Astrocyte (in vitro differentiated cells and primary cell): ENCODE data around the gene MRAP2.

Experiments used
- EZH2 ChIP-seq: IDR thresholded peaks from 2 replicates; pipeline ENCODE4 v1.6.1; 2012; ENCODE audit warnings: mild to moderate bottlenecking, low read length, inconsistent platforms; ENCODE audit not compliant: insufficient read depth
- TF ChIP-seq, protein P1 (sequence below): IDR thresholded peaks from 2 replicates; pipeline ENCODE4 v1.5.1; 2011; ENCODE audit warnings: low read depth, mild to moderate bottlenecking, inconsistent platforms, low read length, moderate library complexity; ENCODE audit not compliant: insufficient read depth

DNA sequence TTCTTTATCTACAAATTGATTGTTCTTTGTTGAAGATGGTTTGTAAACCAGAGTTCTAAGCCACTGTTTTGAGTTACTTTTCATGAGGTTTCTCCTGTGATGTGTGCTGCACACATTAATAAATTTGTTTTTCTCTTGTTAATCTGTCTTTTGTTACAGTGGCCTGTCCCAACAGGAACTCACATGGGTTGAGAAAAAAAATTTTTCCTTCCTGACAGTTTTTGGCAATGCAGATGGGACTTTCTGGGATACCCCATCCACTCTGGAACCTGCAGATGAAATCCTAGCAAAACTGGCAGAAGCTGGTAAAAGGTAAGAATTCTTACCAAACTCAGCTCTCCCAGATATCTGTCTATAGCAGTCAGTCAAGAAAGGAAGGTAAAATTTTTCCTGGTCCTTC lies 105.7 kb downstream of the MRAP2 start:
- TF ChIP-seq, protein P1, sequence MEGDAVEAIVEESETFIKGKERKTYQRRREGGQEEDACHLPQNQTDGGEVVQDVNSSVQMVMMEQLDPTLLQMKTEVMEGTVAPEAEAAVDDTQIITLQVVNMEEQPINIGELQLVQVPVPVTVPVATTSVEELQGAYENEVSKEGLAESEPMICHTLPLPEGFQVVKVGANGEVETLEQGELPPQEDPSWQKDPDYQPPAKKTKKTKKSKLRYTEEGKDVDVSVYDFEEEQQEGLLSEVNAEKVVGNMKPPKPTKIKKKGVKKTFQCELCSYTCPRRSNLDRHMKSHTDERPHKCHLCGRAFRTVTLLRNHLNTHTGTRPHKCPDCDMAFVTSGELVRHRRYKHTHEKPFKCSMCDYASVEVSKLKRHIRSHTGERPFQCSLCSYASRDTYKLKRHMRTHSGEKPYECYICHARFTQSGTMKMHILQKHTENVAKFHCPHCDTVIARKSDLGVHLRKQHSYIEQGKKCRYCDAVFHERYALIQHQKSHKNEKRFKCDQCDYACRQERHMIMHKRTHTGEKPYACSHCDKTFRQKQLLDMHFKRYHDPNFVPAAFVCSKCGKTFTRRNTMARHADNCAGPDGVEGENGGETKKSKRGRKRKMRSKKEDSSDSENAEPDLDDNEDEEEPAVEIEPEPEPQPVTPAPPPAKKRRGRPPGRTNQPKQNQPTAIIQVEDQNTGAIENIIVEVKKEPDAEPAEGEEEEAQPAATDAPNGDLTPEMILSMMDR, result no peak
- no peak for TF ChIP-seq EZH2
